GM12875 (cell line): ENCODE results near the gene EHHADH.
"Not testable (repeated sequence)": the region's sequence is repeated elsewhere in the genome, so short reads cannot be mapped to it uniquely, and the experiment has no call there.

Source experiments
- H3K4me3 ChIP-seq: one replicate; pipeline ENCODE4 v1.5.1; 2011; ENCODE audit warnings: low read depth, low read length, control low read depth
- TF ChIP-seq, protein P1 (sequence below): IDR thresholded peaks from 2 replicates; pipeline ENCODE4 v1.5.1; 2011; ENCODE audit warnings: low read depth, mild to moderate bottlenecking, control low read depth, inconsistent platforms, low read length, moderate library complexity, borderline replicate concordance; ENCODE audit not compliant: insufficient read depth

EHHADH gene

DNA sequence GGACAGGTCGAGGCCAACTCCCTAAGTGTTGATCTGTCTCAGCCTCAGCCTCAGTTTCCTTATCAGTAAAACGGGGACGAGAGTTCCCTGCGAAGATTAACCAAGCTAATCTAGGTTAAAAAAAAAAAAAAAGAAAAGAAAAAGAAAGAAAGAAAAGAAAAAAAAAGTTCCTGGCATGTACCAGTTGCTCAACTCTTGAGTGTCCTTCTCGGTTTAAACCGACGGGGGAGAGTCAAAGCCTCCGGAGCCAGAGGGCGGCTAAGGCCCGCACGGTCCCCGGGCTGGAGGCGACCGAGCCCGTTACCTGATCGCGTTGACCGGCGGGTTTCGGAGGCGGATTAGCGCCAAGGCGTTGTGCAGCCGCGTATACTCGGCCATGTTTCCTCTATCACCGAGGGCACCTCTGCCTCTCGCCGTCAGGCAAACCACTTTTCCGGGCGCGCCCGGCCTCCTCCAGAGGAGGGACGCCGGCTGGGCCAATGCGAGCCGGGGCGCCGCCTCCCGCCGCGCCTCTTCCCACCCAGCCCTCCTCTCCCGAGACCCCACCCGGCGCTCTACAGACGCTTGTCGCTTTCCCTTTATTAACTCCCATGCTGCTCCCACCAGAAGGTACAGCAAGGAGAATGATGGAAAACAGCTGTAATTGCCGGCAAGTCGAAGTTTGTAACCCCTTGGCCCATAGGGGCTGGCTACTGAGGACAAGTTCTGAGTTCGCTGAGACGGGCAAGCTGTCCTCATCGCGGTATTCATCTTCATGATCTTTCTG is at the start of gene EHHADH:
EHHADH (minus strand) TSS at position 405 of the 766 bp plus-strand sequence; CDS start at position 378, 27 bp downstream.
- peak within 1 kb of the TSS; percentile 73 for H3K4me3 ChIP-seq
- TF ChIP-seq, protein P1, sequence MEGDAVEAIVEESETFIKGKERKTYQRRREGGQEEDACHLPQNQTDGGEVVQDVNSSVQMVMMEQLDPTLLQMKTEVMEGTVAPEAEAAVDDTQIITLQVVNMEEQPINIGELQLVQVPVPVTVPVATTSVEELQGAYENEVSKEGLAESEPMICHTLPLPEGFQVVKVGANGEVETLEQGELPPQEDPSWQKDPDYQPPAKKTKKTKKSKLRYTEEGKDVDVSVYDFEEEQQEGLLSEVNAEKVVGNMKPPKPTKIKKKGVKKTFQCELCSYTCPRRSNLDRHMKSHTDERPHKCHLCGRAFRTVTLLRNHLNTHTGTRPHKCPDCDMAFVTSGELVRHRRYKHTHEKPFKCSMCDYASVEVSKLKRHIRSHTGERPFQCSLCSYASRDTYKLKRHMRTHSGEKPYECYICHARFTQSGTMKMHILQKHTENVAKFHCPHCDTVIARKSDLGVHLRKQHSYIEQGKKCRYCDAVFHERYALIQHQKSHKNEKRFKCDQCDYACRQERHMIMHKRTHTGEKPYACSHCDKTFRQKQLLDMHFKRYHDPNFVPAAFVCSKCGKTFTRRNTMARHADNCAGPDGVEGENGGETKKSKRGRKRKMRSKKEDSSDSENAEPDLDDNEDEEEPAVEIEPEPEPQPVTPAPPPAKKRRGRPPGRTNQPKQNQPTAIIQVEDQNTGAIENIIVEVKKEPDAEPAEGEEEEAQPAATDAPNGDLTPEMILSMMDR = no peak

DNA sequence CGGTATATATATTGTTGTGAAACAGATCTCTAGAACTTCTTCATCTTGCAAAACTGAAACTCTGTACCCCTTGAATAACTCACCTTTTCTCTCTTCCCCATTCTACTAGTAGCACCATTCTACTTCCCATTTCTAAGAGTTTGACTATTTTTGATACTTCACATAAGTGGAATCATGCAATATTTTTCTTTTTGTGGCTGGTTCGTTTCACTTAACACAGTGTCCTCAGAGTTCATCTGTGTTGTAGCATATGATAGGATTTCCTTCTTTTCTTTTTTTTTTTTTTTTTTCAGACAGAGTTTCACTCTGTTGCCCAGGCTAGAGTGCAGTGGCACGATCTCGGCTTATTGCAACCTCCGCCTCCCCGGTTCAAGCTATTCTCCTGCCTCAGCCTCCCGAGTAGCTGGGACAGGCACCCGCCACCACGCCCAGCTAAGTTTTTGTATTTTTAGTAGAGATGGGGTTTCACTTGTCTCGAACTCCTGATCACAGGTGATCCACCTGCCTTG is 46.1 kb upstream of the EHHADH start:
- not testable (repeated sequence) for H3K4me3 ChIP-seq

DNA sequence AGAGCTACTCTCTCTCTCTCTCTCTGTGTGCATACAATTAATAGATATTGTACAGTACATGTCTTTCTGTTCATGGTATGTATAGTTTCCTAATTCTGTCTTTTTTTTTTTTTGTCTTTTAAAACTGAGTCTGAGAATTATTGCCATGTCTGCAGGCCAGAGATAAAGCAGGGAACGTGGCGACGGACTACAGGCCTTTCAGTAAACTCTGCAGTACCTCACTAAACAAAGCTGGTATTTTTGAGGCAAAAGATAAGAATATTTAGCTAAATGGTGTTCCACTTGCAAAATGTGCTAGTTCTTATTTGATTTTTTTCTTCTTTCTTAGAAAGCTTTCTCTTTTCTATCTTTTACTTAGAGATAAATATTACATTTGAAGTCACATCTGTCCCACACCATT is 44.0 kb upstream of the EHHADH start:
- TF ChIP-seq, protein P1 = no peak
- no peak overlapping the region for H3K4me3 ChIP-seq

DNA sequence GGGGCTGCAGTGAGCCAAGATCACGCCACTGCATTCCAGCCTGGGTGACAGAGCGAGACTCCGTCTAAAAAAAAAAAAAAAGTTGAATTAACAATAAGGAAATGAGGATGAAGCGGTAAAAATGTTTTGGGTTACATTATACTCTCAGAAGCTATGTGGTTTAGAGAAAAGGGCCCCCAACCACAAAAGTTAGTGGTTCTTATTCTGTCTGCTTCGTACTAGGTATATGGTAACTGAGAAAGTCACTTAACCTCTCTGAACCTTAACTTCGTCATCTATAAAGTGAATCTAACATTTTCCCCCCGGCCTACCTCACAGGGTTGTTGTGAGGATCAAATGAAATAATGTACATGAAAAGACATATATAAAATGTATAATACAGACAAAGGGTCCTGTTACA is 38.4 kb upstream of the EHHADH start:
- TF ChIP-seq, protein P1 = no peak
- H3K4me3 ChIP-seq = no peak overlapping the region

DNA sequence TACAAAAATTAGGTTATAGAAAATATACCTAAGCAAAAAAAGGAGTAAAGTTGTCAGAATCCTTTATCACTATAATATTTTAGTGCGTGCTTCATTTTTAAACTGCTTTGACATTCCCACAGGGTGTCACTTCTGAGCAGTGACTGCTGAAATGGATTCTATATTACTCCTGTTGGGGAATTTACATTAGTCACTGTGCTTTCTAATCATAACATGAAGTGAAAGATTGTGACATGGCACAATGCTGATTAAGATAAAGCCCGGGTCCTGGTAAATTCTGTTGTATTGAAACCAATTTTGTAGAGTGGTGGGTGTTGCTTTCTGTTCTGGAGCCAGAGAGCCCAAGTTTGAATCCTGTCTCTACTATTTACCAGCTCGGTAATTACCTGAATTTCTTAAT is 36.4 kb upstream of the EHHADH start:
- TF ChIP-seq, protein P1 = no peak
- H3K4me3 ChIP-seq = no peak overlapping the region

DNA sequence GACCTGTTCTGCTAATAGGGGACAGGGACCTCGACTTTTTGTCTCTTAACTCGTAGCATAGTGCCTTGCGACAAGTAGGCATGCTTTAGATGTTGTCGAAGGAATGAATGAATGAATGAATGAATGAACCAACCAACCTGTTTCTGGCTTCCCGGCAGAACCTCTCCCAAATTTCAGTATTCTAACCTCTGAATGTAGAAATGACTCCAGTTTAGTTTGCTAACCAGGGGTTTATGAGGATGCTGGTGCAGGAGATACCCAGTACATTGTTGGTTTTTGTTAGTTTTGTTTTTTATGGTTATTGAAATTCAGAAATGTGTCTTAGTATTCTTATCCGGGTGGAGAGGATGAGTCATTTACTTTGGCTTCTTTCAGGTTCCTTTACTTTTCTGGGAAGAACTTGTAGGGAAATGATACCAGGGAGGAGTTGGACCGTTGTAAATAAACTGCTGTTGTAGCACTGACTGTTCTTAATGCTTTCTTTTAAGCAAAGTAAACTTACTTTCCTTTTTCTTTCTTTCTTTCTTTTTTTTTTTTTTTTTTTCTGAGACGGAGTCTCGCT is 29.6 kb upstream of the EHHADH start:
- TF ChIP-seq, protein P1 = no peak
- H3K4me3 ChIP-seq = peak overlapping the region; percentile 71

DNA sequence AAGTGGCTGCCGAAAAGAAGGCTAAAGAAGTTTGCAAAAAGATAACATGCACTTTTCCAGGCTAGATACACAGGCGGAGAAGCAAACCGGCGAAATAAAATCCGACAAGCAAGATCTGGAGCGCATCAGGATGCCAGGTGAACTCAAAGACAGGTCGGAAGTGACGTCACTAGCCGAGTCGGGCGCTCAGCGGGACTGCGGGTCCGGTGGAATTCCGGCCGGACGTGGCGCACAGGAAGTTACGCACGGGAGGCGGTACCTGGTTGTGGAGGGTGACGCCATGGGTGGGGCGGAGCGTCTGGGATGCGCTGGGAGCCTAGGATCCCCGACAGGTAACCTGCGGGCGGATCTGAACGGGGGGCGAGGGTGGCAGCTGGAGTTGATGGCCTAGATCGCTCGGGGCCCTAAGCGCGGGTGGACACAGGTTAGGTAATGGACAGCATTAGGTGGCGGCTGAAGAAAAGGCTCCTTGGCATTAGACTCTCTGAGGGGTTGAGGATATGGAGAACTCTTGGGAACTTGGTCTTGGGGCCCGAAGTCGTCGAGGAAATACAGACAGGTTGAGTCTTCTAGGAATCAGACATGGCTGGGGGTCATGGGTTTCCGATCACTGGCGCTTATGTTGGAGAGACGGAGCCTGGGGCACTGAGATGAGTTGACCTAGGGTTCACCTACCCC is 29.0 kb upstream of the EHHADH start:
- TF ChIP-seq, protein P1 = no peak
- peak overlapping the region; percentile 71 for H3K4me3 ChIP-seq
